Stimulated activated CD8-positive, alpha-beta memory T cell treated with anti-CD3 and anti-CD28 coated beads, Interleukin-12 subunit alpha, Interleukin-12 subunit beta, amount 100 ng/mL, for 4 hours (primary cell): ENCODE measurements around the gene SMARCA1.

Experiments used
- DNase-seq: peaks from one replicate; pipeline ENCODE4 v3.0.0-alpha.2; 2020; ENCODE audit warnings: low read depth

Gene SMARCA1

DNA sequence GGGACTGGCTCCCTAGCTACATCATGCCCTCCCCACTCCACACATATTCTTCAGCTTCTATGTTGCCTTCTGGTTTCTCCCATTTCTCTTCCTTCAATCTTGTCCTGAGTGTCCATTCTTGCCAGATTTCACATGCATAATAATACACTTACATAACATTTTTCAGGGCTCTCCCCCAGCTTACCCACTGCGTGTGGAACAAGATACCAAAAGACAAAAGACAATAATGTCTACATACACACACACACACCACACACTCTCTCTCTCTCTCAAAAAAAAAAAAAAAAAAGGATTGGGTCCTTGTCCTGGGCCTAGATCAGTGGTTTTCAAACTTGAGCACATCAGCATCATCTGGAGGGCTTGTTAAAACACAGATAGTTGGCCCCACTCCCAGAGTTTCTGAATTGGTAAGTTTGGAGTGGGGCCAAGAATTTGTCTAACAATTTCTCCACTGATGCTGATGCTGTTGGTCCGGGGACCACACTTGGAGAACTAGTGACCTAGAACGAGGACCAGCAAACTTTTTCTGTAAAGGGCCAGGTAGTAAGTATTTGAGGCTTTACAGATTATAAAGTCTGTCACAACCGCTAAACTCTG is 6.5 kb upstream of the SMARCA1 start:
- no peak for DNase-seq

DNA sequence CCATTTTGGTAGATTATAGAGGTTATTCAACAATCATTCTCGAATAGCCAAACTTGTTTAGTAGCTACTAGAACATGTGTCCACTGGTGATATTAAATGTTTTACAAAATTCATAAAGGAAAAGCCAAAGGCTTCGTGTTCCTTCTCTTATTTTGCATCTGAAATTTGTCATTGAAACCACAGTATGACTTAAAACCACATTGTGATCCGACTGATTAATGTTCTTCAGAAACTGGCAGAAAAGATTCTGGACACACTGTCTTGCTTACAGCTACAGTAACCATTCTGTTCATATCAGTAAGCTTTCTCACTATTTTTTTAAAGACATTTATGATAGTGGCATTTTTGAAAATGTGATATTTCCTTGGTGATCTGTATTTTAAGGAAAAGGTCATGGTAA is 2.6 kb upstream of the SMARCA1 start:
- no peak for DNase-seq

GRCh38 chrX:129525162-129525561 is 1.9 kb upstream of the SMARCA1 start:
- no peak for DNase-seq

DNA sequence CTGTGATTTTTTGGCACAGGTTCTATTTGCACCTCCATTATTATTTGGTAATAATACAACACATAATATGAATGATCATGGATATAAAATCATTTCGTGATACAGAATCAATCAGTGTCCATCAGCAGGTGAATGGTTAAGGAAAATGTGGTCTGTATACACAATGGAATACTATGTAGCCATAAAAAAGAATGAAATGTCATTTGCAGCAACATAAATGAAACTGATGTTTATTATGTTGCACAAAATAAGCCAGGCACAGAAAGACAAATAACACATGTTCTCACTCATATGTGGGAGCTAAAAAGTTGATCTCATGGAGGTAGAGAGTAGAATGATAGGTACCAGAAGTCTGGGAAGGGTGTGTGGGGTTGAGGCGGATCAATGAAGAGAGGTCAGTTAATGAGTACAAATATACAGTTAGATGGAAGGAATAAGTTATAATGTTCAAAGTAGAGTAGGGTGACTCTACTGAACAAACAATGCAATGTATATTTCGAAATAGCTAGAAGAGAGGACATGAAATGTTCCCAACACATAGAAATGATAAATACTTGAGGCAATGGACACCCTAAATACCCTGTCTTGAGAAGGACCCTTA is 1.1 kb upstream of the SMARCA1 start:
- DNase-seq: no peak

DNA sequence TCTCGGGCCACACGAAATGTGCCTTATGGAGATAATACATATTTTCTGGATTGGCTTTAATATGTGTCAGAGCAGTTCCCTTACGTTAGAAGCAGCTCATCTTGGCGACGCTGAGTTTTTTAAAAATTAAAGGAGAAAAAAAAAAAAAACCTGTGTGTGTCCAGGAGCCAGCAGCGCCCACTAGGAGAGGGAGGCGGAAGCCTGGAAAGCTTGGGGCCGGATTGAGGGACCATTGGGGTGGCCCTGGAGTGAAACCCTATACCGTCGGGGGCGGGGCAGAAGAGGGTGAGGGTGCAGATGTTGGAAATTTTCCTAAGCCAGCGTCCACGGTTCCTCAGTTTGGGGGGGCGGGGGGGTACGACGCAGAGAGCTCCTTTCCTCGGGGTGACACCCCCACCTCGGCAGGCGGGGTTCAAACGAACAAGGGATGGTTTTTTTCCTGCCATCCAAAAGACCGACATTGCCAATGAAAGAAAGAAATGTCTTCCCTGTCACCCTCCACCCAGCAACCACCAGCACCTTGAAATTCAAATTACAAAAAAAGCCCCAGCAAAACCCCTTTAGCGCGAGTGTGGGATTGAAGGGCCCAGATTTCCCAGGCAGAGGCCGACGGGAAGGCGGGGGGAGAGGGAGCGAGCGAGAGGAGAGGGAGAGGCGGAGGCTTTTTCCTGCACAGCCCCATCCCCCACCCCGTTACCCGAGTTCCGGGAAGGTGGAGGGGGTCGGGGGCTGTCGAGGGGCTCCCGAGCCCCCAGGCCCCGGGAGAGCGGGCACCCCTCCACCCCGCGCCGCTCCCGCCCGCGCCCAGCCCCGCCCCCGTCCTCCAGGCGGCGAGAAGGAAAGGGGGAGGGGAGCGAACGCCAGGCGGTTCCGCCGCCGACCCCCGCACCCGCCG is 859 bp downstream of the SMARCA1 start:
- DNase-seq: no peak

GRCh38 chrX:129520151-129520550 is 3.1 kb downstream of the SMARCA1 start:
- no peak for DNase-seq

- DNase-seq: no peak
Measured at GRCh38 chrX:129516402-129516801, 6.9 kb downstream of the SMARCA1 start.

GRCh38 chrX:129512409-129512808 is 10.9 kb downstream of the SMARCA1 start:
- DNase-seq: no peak

DNA sequence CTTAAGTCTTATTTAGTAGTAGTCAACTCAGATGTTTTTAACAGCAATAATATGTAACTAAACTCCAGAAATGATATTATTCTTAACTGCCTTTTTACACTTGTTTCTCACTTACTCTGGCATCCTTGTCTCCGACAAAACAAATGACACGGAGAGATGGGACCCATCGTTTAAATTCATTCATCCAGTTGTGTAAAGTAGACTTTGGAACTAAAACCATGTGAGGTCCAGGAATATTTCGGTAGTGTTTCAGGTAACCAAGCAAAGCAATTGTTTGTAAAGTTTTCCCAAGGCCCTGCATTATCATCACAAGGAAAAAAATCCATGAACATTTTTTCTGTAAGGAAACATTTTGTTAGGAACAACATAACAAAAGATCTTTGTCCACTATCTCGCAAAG is 11.6 kb downstream of the SMARCA1 start:
- DNase-seq: no peak

DNA sequence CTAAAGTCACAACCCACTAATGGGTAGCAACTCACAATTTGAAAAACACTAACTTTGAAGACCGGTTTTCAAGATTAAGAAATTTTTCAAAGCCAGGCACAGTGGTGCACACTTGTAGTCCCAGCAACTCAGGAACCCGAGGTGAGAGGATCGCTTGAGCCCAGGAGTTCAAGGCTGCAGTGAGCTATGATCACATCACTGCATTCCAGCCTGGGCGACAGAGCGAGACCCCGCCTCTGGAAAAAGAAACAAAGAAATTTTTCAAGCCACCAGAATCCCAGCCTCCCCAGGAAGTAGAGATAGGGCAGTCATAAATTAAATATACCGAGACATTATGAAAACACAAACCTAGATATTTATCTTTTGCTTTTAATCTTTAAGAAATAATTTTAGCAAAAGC is 13.0 kb downstream of the SMARCA1 start:
- no peak for DNase-seq

GRCh38 chrX:129497146-129497843 is 26.0 kb downstream of the SMARCA1 start:
- no peak for DNase-seq

DNA sequence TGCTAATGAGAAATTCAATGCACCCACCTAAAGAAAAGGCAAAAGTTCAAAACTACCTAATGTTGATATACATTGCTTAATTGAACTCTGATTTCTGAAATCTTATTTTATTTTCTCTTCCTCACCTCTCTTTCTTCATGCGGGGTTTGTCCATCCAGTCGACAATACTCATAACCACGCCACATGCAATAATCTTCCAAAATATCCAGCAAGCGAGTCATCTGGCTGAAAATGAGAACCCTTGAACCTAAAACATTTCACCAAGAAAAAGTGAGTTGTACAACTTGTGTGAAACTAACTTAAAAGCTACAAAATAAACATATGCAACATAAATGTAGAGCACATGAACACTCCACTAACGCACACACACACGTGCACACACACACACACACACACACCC is 26.7 kb downstream of the SMARCA1 start:
- no peak for DNase-seq

GRCh38 chrX:129495900-129496299 is 27.4 kb downstream of the SMARCA1 start:
- no peak for DNase-seq

DNA sequence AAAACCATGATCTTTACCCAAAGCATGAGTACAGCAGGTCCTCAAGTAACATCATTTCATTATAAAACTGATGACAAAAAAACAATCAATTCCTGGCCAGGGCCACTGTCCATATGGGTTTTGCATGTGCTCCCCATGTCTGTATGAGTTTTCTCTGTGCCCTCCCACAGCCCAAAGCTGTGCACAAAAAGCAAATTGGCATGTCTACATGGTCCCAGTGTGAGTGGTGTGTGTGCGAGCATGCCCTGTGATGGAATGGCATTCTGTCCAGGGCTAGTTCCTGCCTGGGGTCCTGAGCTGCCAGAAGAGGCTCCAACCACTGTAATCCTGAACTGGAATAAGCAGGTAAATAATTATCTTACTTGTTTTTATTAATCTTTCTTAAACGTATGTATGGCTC is 28.4 kb downstream of the SMARCA1 start:
- no peak for DNase-seq

GRCh38 chrX:129493643-129494042 is 29.6 kb downstream of the SMARCA1 start:
- DNase-seq: no peak

DNA sequence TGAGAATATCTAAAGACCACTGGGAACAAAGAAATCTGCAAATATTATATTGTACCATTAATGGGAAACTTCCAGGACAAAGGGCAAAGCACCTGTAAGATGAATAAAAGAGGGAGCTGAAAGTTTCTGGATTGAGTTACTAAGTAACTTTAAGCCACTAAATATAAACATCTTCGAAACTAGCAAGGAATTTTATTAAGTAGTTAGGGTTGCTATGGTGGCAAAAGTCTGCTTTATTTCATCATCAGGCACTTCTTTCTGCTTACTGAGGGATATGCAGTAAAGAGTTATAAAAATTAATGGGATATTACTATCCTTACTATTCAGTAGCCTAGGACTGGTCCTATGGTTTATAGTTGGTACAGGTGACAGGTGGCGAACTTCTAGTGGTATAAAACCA is 33.0 kb downstream of the SMARCA1 start:
- no peak for DNase-seq

DNA sequence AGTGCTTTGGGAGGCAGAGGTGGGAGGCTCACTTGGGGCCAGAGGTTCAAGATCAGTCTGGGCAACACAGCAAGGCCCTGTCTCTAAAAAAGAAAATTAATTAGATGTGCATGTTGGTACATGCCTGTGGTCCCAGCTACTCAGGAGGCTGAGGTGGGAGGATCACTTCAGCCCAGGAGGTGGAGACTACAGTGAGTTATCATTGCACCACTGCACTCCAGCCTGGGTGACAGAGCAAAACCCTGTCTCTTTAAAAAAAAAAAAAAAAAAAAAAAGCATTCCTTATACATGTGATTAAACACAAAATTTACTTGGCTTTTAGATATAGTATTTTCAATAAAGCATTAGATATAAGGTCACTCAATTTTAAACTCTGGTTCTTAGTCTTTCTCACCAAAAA is 34.9 kb downstream of the SMARCA1 start:
- DNase-seq: no peak

GRCh38 chrX:129480889-129481288 is 42.4 kb downstream of the SMARCA1 start:
- DNase-seq: no peak

- DNase-seq: no peak
Measured at GRCh38 chrX:129478516-129478915, 44.8 kb downstream of the SMARCA1 start.

DNA sequence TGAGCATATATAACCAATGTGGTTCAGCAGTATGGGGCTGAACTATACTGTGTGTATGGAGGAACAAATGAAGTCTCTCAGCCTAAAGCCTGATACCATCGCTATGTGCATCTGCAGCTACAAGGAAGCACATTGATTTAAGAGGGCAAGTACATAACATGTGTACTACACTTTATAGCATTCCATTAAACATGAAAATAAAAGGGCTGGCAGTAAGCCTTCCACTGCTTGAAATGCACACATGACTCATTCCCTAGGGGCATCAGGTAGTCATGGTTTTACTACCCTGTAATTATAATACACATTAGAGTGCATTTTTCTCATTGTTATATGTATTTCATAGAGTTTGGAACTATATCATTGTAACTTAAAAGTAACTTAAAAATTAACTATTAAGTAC is 51.2 kb downstream of the SMARCA1 start:
- no peak for DNase-seq

- DNase-seq: no peak
Measured at GRCh38 chrX:129462707-129463106, 60.6 kb downstream of the SMARCA1 start.

DNA sequence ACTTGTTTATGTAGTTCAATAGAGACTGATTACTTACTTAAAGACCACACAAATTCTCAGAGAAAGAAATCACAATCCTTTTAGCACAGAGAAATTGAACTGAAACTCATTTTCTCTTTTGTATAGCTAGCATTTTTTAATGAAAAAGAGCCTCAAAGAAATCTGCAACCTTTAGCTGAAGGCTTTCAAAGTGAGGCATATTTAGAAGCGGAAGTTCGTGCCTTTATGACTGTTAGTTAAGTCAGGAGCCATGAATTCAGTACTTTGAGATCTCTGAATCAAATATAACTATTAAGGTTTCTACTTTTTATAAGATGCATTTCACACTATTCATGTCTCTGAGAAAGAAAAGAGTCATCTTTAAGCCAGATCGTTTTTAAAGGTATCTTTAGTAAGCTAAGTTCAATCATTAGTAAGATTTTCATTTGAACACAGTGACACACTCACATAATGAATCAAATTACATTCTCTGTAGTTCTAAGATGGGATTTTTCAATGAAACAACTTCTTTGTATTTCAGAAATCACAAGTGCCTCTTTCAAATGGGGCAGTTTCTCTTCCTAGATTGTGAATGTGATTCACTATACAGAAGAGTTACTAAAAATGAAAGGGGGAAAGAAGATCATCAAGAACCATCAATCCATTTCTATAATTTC is 61.4 kb downstream of the SMARCA1 start:
- no peak for DNase-seq
